Measurements from ENCODE around the gene ESYT2. TPM values are rescaled to one million over a fixed set of nuclear protein-coding genes. Genes with fewer than 3 reads are reported as not detected.

Gene ESYT2
- polyA plus RNA-seq, 4 donors = 10.0 to 37.9 (median 21.2) TPM

GRCh38 chr7:158825628-158826289 is 3.5 kb downstream of the ESYT2 start:
- DNase-seq (no peak), FAIRE-seq (no peak)
- no peak overlapping the region for H3K27ac ChIP-seq (ENCODE audit: low read depth in 1 of 3, low read length in 2 of 3)
- 81 to 82% (median 81%) methylated on average over 8 of the region's 8 CpGs for WGBS, 3 donors
- no peak overlapping the region for H3K4me3 ChIP-seq (ENCODE audit: low read depth in 1 of 3, low read length in 3 of 3)
- H3K4me1 ChIP-seq (ENCODE audit: control insufficient read depth in 3 of 3, insufficient read depth in 2 of 3, low read depth in 1 of 3, low read length in 2 of 3) = peaks cover 5 to 19% (median 15%) of the 10 kb centered on the region in 3 donors
- H3K27me3 ChIP-seq (ENCODE audit: control insufficient read depth in 3 of 3, insufficient read depth in 3 of 3, low read length in 3 of 3) = no peaks in the 10 kb centered on the region
- H3K9me3 ChIP-seq (ENCODE audit: control insufficient read depth in 2 of 2, insufficient read depth in 1 of 2, low read depth in 1 of 2, low read length in 1 of 2) = no peaks in the 10 kb centered on the region
- peaks cover 0 to 2% (median 0%) of the 10 kb centered on the region in 3 donors for H3K36me3 ChIP-seq (ENCODE audit: control insufficient read depth in 3 of 3, insufficient read depth in 2 of 3, low read depth in 1 of 3, low read length in 3 of 3)

- Histone ChIP-seq H3K27ac (ENCODE audit: low read depth in 1 of 3, low read length in 2 of 3) (no peak overlapping the region), H3K9me3 (ENCODE audit: control insufficient read depth in 2 of 2, insufficient read depth in 1 of 2, low read depth in 1 of 2, low read length in 1 of 2) (no peaks in the 10 kb centered on the region), H3K27me3 (ENCODE audit: control insufficient read depth in 3 of 3, insufficient read depth in 3 of 3, low read length in 3 of 3) (no peaks in the 10 kb centered on the region), H3K36me3 (ENCODE audit: control insufficient read depth in 3 of 3, insufficient read depth in 2 of 3, low read depth in 1 of 3, low read length in 3 of 3) (peaks cover 0 to 2% (median 0%) of the 10 kb centered on the region in 3 donors), H3K4me1 (ENCODE audit: control insufficient read depth in 3 of 3, insufficient read depth in 2 of 3, low read depth in 1 of 3, low read length in 2 of 3) (peaks cover 9 to 18% (median 13%) of the 10 kb centered on the region in 3 donors), H3K4me3 (ENCODE audit: low read depth in 1 of 3, low read length in 3 of 3) (no peak overlapping the region)
- DNase-seq (peak in 1 of 2 donors; percentile 72), FAIRE-seq (no peak)
- WGBS, 3 donors = 28 to 33% (median 29%) methylated on average over 4 of the region's 4 CpGs
These were observed 5.3 kb downstream of the ESYT2 start for GRCh38 chr7:158824028-158824427.

- WGBS, 3 donors = 60 to 67% (median 66%) methylated on average over 14 of the region's 14 CpGs
- H3K27me3 ChIP-seq (ENCODE audit: control insufficient read depth in 3 of 3, insufficient read depth in 3 of 3, low read length in 3 of 3) = no peaks in the 10 kb centered on the region
- H3K4me3 ChIP-seq (ENCODE audit: low read depth in 1 of 3, low read length in 3 of 3) = no peak overlapping the region
- H3K4me1 ChIP-seq (ENCODE audit: control insufficient read depth in 3 of 3, insufficient read depth in 2 of 3, low read depth in 1 of 3, low read length in 2 of 3) = peaks cover 10 to 17% (median 17%) of the 10 kb centered on the region in 3 donors
- no peaks in the 10 kb centered on the region for H3K9me3 ChIP-seq (ENCODE audit: control insufficient read depth in 2 of 2, insufficient read depth in 1 of 2, low read depth in 1 of 2, low read length in 1 of 2)
- DNase-seq (peak; percentile 35 to 80), FAIRE-seq (no peak)
- no peaks in the 10 kb centered on the region for H3K36me3 ChIP-seq (ENCODE audit: control insufficient read depth in 3 of 3, insufficient read depth in 2 of 3, low read depth in 1 of 3, low read length in 3 of 3)
- H3K27ac ChIP-seq (ENCODE audit: low read depth in 1 of 3, low read length in 2 of 3) = peak overlapping the region; percentile 38 to 80 (median 62)
These were observed 7.9 kb downstream of the ESYT2 start for GRCh38 chr7:158821171-158822031.

GRCh38 chr7:158820656-158821055 is 8.7 kb downstream of the ESYT2 start:
- Histone ChIP-seq H3K4me3 (ENCODE audit: low read depth in 1 of 3, low read length in 3 of 3) (no peak overlapping the region), H3K36me3 (ENCODE audit: control insufficient read depth in 3 of 3, insufficient read depth in 2 of 3, low read depth in 1 of 3, low read length in 3 of 3) (no peaks in the 10 kb centered on the region), H3K27ac (ENCODE audit: low read depth in 1 of 3, low read length in 2 of 3) (peak overlapping the region in 2 of 3 donors; percentile 28 to 72), H3K9me3 (ENCODE audit: control insufficient read depth in 2 of 2, insufficient read depth in 1 of 2, low read depth in 1 of 2, low read length in 1 of 2) (no peaks in the 10 kb centered on the region), H3K4me1 (ENCODE audit: control insufficient read depth in 3 of 3, insufficient read depth in 2 of 3, low read depth in 1 of 3, low read length in 2 of 3) (peaks cover 10 to 20% (median 19%) of the 10 kb centered on the region in 3 donors), H3K27me3 (ENCODE audit: control insufficient read depth in 3 of 3, insufficient read depth in 3 of 3, low read length in 3 of 3) (no peaks in the 10 kb centered on the region)
- no peak for DNase-seq
- WGBS, 3 donors = 84 to 86% (median 86%) methylated on average over 3 of the region's 3 CpGs
- FAIRE-seq = no peak

GRCh38 chr7:158819571-158820203 is 9.6 kb downstream of the ESYT2 start:
- DNase-seq = no peak
- H3K27me3 ChIP-seq (ENCODE audit: control insufficient read depth in 3 of 3, insufficient read depth in 3 of 3, low read length in 3 of 3) = no peaks in the 10 kb centered on the region

GRCh38 chr7:158818325-158819213 is 10.7 kb downstream of the ESYT2 start:
- FAIRE-seq (no peak), DNase-seq (peak; percentile 85 to 90)
- Histone ChIP-seq H3K4me3 (ENCODE audit: low read depth in 1 of 3, low read length in 3 of 3) (peak overlapping the region in 2 of 3 donors; percentile 9 to 25), H3K9me3 (ENCODE audit: control insufficient read depth in 2 of 2, insufficient read depth in 1 of 2, low read depth in 1 of 2, low read length in 1 of 2) (no peaks in the 10 kb centered on the region), H3K27me3 (ENCODE audit: control insufficient read depth in 3 of 3, insufficient read depth in 3 of 3, low read length in 3 of 3) (no peaks in the 10 kb centered on the region), H3K4me1 (ENCODE audit: control insufficient read depth in 3 of 3, insufficient read depth in 2 of 3, low read depth in 1 of 3, low read length in 2 of 3) (peaks cover 10 to 32% (median 19%) of the 10 kb centered on the region in 3 donors), H3K27ac (ENCODE audit: low read depth in 1 of 3, low read length in 2 of 3) (peak overlapping the region; percentile 83 to 100 (median 95)), H3K36me3 (ENCODE audit: control insufficient read depth in 3 of 3, insufficient read depth in 2 of 3, low read depth in 1 of 3, low read length in 3 of 3) (peaks cover 0 to 2% (median 0%) of the 10 kb centered on the region in 3 donors)
- 2 to 9% (median 5%) methylated on average over 15 of the region's 15 CpGs for WGBS, 3 donors

More at GRCh38 chr7:158819571-158820203, 9.6 kb downstream of the ESYT2 start:
- Histone ChIP-seq H3K9me3 (ENCODE audit: control insufficient read depth in 2 of 2, insufficient read depth in 1 of 2, low read depth in 1 of 2, low read length in 1 of 2) (no peaks in the 10 kb centered on the region), H3K4me3 (ENCODE audit: low read depth in 1 of 3, low read length in 3 of 3) (no peak overlapping the region), H3K27ac (ENCODE audit: low read depth in 1 of 3, low read length in 2 of 3) (no peak overlapping the region), H3K4me1 (ENCODE audit: control insufficient read depth in 3 of 3, insufficient read depth in 2 of 3, low read depth in 1 of 3, low read length in 2 of 3) (peaks cover 10 to 30% (median 19%) of the 10 kb centered on the region in 3 donors), H3K36me3 (ENCODE audit: control insufficient read depth in 3 of 3, insufficient read depth in 2 of 3, low read depth in 1 of 3, low read length in 3 of 3) (peaks cover 0 to 2% (median 0%) of the 10 kb centered on the region in 3 donors)
- no peak for FAIRE-seq
- WGBS, 3 donors = 56 to 68% (median 57%) methylated on average over 7 of the region's 7 CpGs

GRCh38 chr7:158816995-158817394 is 12.3 kb downstream of the ESYT2 start:
- H3K4me1 ChIP-seq (ENCODE audit: control insufficient read depth in 3 of 3, insufficient read depth in 2 of 3, low read depth in 1 of 3, low read length in 2 of 3) = peaks cover 10 to 32% (median 19%) of the 10 kb centered on the region in 3 donors
- 31 to 43% (median 42%) methylated on average over 2 of the region's 2 CpGs for WGBS, 3 donors
- peak overlapping the region in 2 of 3 donors; percentile 0 to 35 for H3K27ac ChIP-seq (ENCODE audit: low read depth in 1 of 3, low read length in 2 of 3)
- FAIRE-seq = no peak
- H3K9me3 ChIP-seq (ENCODE audit: control insufficient read depth in 2 of 2, insufficient read depth in 1 of 2, low read depth in 1 of 2, low read length in 1 of 2) = no peaks in the 10 kb centered on the region
- H3K36me3 ChIP-seq (ENCODE audit: control insufficient read depth in 3 of 3, insufficient read depth in 2 of 3, low read depth in 1 of 3, low read length in 3 of 3) = peaks cover 0 to 3% (median 0%) of the 10 kb centered on the region in 3 donors
- H3K27me3 ChIP-seq (ENCODE audit: control insufficient read depth in 3 of 3, insufficient read depth in 3 of 3, low read length in 3 of 3) = no peaks in the 10 kb centered on the region
- peak; percentile 42 to 76 for DNase-seq
- no peak overlapping the region for H3K4me3 ChIP-seq (ENCODE audit: low read depth in 1 of 3, low read length in 3 of 3)

All from small intestine (tissue), 7 donors.